Skeletal muscle cell (primary cell): ENCODE results near the gene BASP1.
A peak's percentile ranks its signal among the peaks of the same experiment; 100 is the strongest.
"Not testable (repeated sequence)": the region's sequence is repeated elsewhere in the genome, so short reads cannot be mapped to it uniquely, and the experiment has no call there.

Experiments used
- DNase-seq: peaks from one replicate; pipeline ENCODE4 v3.0.0-alpha.2; 2010; ENCODE audit warnings: low read depth
- H3K4me3 ChIP-seq: 2 replicates; pipeline ENCODE4 v1.5.1; 2011; ENCODE audit warnings: low read depth, mild to moderate bottlenecking, control low read depth, low read length, moderate library complexity

BASP1 gene

GRCh38 chr5:17190242-17190778 is 27.1 kb upstream of the BASP1 start:
- H3K4me3 ChIP-seq: no peak overlapping the region
- DNase-seq: no peak

- no peak for DNase-seq
- H3K4me3 ChIP-seq: no peak overlapping the region
These were observed 26.5 kb upstream of the BASP1 start for GRCh38 chr5:17190799-17191391.

GRCh38 chr5:17191574-17191973 is 25.9 kb upstream of the BASP1 start:
- H3K4me3 ChIP-seq, DNase-seq: not testable (repeated sequence)

- DNase-seq: peak; percentile 83
- H3K4me3 ChIP-seq: no peak overlapping the region
These were observed 25.2 kb upstream of the BASP1 start for GRCh38 chr5:17192191-17192590.

GRCh38 chr5:17196024-17196423 is 21.4 kb upstream of the BASP1 start:
- no peak for DNase-seq
- H3K4me3 ChIP-seq: no peak overlapping the region

- DNase-seq: no peak
- no peak overlapping the region for H3K4me3 ChIP-seq
These were observed 20.7 kb upstream of the BASP1 start for GRCh38 chr5:17196697-17197096.

- DNase-seq: no peak
- no peak overlapping the region for H3K4me3 ChIP-seq
These were observed 13.9 kb upstream of the BASP1 start for GRCh38 chr5:17203329-17204132.

- no peak overlapping the region for H3K4me3 ChIP-seq
- no peak for DNase-seq
These were observed 13.3 kb upstream of the BASP1 start for GRCh38 chr5:17204133-17204489.

- H3K4me3 ChIP-seq: no peak overlapping the region
- DNase-seq: no peak
These were observed 11.4 kb upstream of the BASP1 start for GRCh38 chr5:17206021-17206420.

GRCh38 chr5:17212191-17212590 is 5.2 kb upstream of the BASP1 start:
- no peak overlapping the region for H3K4me3 ChIP-seq
- DNase-seq: no peak

- no peak for DNase-seq
- no peak overlapping the region for H3K4me3 ChIP-seq
These were observed 4.4 kb upstream of the BASP1 start for GRCh38 chr5:17212996-17213395.

GRCh38 chr5:17213938-17214337 is 3.5 kb upstream of the BASP1 start:
- DNase-seq: no peak
- H3K4me3 ChIP-seq: no peak overlapping the region

GRCh38 chr5:17214893-17215292 is 2.5 kb upstream of the BASP1 start:
- H3K4me3 ChIP-seq: no peak overlapping the region
- no peak for DNase-seq

GRCh38 chr5:17215361-17215760 is 2.1 kb upstream of the BASP1 start:
- H3K4me3 ChIP-seq: no peak overlapping the region

GRCh38 chr5:17216176-17216973 is 1.1 kb upstream of the BASP1 start:
- peak overlapping the region; percentile 49 for H3K4me3 ChIP-seq
- DNase-seq: no peak

More at GRCh38 chr5:17215361-17215760, 2.1 kb upstream of the BASP1 start:
- no peak for DNase-seq

- H3K4me3 ChIP-seq: peak overlapping the region; percentile 49
- DNase-seq: no peak
These were observed 398 bp upstream of the BASP1 start for GRCh38 chr5:17216974-17217492.

GRCh38 chr5:17218353-17219005 is 1.0 kb downstream of the BASP1 start:
- peak overlapping the region; percentile 96 for H3K4me3 ChIP-seq
- no peak for DNase-seq

GRCh38 chr5:17219006-17219422 is 1.6 kb downstream of the BASP1 start:
- peak overlapping the region; percentile 96 for H3K4me3 ChIP-seq
- DNase-seq: no peak

GRCh38 chr5:17219469-17219868 is 2.0 kb downstream of the BASP1 start:
- no peak for DNase-seq
- H3K4me3 ChIP-seq: peak overlapping the region; percentile 96
